ENCODE results near the gene IPO11.
A peak's percentile ranks its signal among the peaks of the same experiment; 100 is the strongest.

The IPO11 gene

DNA sequence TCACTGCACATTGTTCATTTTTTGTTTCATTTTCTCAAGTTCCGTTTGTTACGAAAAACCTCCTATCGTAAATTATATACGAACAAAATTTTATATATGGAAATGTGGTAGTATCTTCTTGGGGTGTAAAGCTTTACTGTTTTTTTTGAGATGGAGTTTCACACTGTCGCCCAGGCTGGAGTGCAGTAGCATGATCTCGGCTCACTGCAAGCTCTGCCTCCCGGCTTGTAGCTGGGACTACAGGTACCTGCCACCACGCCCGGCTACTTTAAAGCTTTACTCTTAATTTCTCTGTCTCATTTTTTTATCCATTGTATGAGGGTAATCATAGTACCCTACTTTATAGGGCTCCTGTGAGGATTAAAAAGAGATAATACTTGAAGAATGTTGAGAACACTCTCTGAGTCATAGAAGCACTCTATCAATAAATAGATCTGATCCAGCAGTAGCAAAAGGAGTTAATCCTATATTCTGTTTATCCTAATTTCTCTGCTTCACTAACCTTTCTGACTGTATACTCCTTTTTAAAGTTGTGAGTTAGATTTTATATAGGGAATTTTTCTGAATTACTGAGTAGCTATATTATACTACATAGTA lies 160.5 kb downstream of the IPO11 start:
- DNase-seq (ENCODE audit: low read depth) = no peak

- no peak for DNase-seq (ENCODE audit: low read depth)
These were observed 162.0 kb downstream of the IPO11 start for GRCh38 chr5:62574599-62574998.

GRCh38 chr5:62575066-62575465 lies 162.5 kb downstream of the IPO11 start:
- no peak for DNase-seq (ENCODE audit: low read depth)

GRCh38 chr5:62575489-62575888 lies 162.9 kb downstream of the IPO11 start:
- no peak for DNase-seq (ENCODE audit: low read depth)

- no peak for DNase-seq (ENCODE audit: low read depth)
These were observed 164.1 kb downstream of the IPO11 start for GRCh38 chr5:62576570-62577170.

DNA sequence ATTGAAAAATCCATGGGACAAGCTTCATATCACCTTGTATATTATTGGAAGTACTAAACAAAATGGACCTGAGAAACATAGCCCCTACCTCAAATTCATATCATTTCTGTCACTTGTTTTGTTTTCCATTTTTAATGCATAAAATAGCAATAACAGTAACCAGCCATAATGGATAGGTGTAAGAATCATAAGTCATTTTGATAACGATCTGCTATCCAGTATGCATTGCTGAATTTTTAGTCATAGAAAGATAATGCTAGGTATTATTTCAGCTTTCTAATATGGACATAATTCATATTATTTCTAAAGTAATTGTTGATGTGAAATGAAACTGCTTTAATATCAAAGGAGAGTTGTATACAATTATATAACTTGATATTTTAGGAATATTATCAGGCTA lies 164.9 kb downstream of the IPO11 start:
- no peak for DNase-seq (ENCODE audit: low read depth)

GRCh38 chr5:62578540-62578939 lies 166.0 kb downstream of the IPO11 start, which contains the start of gene LRRC70:
Gene LRRC70 (plus strand): TSS chr5:62578819. CDS start chr5:62579439, 620 bp downstream.
- peak; percentile 1 for DNase-seq (ENCODE audit: low read depth)

- no peak for DNase-seq (ENCODE audit: low read depth)
These were observed 167.2 kb downstream of the IPO11 start for GRCh38 chr5:62579761-62580160.

- no peak for DNase-seq (ENCODE audit: low read depth)
These were observed 169.5 kb downstream of the IPO11 start for GRCh38 chr5:62581836-62582597.

DNA sequence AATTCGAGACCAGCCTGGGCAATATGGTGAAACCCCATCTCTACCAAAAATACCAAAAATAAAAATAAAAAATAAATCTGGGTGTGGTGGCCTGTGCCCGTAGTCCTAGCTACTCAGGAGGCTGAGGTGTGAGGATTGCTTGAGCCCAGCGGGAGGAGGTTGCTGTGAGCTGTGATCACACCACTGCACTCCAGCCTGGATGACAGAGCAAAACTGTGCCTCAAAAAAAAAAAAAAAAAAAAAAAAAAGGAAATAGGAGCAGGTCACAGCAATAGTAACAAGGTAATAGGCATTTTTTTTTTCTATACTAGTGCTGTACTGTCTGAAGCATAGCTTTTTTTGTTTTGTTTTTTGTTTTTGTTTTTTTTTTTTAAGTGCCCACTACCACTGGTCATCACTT lies 171.8 kb downstream of the IPO11 start:
- DNase-seq (ENCODE audit: low read depth) = no peak

DNA sequence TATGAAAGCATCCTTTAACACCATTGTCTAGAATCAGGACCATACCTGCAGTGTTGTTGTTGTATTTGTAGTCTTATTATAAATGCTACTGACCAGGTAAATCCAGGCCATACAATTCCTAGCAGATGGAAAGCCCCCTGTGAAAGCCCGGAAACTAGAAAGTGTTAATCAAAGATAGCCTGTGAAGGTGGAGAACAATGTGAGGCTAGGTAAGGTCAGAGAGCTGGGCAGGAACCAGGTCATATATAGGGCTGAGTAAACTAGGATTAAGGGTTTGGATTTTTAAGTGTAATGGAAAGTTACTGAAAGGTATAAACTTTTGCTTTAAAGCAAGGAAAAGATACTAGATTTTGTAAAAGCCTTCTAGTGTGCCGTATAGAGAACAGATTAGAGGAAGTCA lies 172.7 kb downstream of the IPO11 start:
- no peak for DNase-seq (ENCODE audit: low read depth)

- DNase-seq (ENCODE audit: low read depth) = no peak
These were observed 173.2 kb downstream of the IPO11 start for GRCh38 chr5:62585751-62586150.

DNA sequence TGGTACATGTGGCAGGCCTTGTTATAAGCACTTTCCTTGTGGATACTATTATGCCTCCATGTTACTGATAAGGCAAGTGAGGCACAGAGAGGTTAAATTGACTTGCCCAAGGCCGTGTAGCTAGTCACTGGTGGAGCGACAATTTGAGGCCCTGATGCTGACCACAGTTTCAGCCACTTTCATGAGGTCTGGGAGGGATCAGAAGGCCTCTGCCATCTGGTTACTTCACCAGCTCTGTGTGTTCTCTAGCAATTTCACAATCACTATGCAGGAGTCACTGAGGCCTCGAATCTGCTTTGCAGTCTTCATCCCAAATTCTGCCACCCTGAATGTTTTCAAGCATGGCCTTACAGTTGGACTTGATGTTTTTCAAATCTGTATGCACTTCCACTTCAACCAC lies 175.2 kb downstream of the IPO11 start:
- DNase-seq (ENCODE audit: low read depth) = no peak

DNA sequence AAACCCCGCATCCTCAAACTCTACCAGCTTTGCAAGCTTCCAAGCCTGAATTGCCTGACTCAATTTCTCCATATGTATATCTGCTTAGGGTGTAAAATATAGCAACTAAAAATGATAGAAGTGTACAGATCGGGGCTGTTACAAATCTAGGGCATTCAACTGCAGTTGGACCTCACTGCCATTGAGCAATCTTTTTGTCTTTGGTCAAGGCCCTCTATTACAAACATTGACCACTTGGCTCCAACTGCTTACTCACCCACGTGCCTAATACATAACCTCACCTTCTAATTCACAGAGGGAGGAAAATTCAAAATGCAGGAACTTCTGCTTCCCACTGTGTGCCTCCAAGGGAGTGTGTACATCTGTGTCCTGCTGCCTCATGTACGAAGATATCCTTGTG lies 176.1 kb downstream of the IPO11 start:
- DNase-seq (ENCODE audit: low read depth) = no peak

GRCh38 chr5:62589504-62589903 lies 176.9 kb downstream of the IPO11 start:
- DNase-seq (ENCODE audit: low read depth) = no peak

GRCh38 chr5:62590387-62590786 lies 177.8 kb downstream of the IPO11 start:
- DNase-seq (ENCODE audit: low read depth) = no peak

- no peak for DNase-seq (ENCODE audit: low read depth)
These were observed 180.0 kb downstream of the IPO11 start for GRCh38 chr5:62592558-62592957.

DNA sequence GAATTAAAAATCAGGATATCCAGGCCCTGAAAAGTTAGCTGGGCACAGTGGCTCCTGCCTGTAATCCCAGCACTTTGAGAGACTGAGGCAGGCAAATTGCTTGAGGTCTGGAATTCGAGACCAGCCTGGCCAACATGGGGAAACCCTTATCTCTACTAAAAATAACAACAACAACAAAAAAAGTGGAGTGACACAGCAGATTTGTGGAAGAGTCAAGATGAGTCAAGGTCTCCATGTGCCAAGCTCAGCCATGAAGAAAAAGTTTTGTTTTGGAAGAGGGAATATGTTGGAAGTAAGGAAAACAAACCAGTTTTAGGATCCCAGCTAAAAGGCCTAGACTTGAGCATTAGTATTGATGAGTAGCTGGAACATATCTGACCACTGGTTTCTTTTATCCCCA lies 180.8 kb downstream of the IPO11 start:
- no peak for DNase-seq (ENCODE audit: low read depth)

DNA sequence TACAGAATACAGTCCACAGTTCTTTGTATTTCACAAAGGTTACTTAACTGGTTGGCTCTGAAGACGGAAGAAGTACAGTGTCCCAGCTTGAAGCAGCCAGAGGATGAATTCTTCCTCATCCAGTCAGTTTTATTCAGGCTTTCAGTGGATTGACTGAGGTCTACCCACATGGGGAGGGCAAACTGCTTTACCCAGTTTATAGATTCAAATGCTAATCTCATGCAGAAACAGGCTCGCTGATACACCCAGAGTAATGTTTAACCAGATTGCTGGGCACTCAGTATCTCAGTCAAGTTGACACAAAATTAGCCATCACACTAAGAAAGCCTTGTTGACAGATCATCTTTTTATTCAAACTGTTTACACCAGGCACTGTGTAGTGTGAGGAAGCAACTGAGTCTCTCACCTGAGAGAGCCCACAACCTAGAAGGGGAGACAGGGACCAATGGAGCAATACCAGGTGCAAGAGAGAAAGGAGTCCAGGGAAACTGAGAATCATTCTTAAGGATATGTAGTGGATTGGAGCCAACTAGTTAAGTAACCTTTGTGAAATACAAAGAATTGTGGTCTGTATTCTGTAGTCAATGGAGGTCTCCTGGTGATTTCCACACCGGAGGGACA lies 181.9 kb downstream of the IPO11 start:
- DNase-seq (ENCODE audit: low read depth) = no peak

GRCh38 chr5:62596096-62596495 lies 183.5 kb downstream of the IPO11 start:
- DNase-seq (ENCODE audit: low read depth) = no peak

DNA sequence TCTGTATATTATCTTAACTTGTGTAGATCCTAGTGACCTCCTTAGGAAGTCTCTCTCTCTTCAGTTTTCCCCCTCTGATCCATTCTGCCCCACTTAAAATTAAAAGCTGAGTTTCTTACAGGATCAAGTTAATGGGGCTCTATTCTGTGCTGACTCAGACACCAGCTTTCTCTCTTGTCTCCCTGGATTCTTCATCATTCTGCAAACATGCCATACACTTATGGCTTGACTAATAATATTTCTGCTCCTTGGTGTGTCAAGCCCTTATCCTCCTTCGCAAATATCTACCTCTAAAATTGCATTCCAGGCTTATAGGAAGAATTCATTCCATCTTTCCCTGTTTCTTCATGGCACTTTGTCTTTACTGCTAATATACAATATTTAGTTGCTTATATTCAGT lies 184.1 kb downstream of the IPO11 start:
- no peak for DNase-seq (ENCODE audit: low read depth)

- DNase-seq (ENCODE audit: low read depth) = no peak
These were observed 184.8 kb downstream of the IPO11 start for GRCh38 chr5:62597314-62597713.
